GM23338 (cell line): ENCODE results near the gene LCP1. TPM values are rescaled to one million over a fixed set of nuclear protein-coding genes. Genes with fewer than 3 reads are reported as not detected.

Experiments used
- CREB1 ChIP-seq: fragments of 250-450 bp; sonication (Bioruptor Pico); IDR thresholded peaks from 2 replicates; pipeline ENCODE4 v1.5.0; 2020; ENCODE audit warnings: low read depth, mild to moderate bottlenecking, moderate library complexity
- EZH2 ChIP-seq: fragments of 200-600 bp; sonication (generic); IDR thresholded peaks from one replicate; pipeline ENCODE4 v1.8.0; 2017; ENCODE audit warnings: antibody characterized with exemption, mild to moderate bottlenecking, low read depth; ENCODE audit not compliant: unreplicated experiment
- EZH2phosphoT487 ChIP-seq: fragments of 200-600 bp; sonication (generic); IDR thresholded peaks from one replicate; pipeline ENCODE4 v1.8.1; 2018; ENCODE audit warnings: antibody characterized with exemption; ENCODE audit not compliant: unreplicated experiment
- JUNB ChIP-seq: IDR thresholded peaks from one replicate; pipeline ENCODE4 v1.6.1; 2016; ENCODE audit warnings: antibody characterized with exemption; ENCODE audit not compliant: unreplicated experiment
- NANOG ChIP-seq: IDR thresholded peaks from 2 replicates; pipeline ENCODE4 v1.6.1; 2016; ENCODE audit warnings: antibody characterized with exemption, borderline replicate concordance
- POLR2AphosphoS5 ChIP-seq: IDR thresholded peaks from 2 replicates; pipeline ENCODE4 v1.6.1; 2016; ENCODE audit warnings: antibody characterized with exemption, low read depth
- STAT1 ChIP-seq: IDR thresholded peaks from one replicate; pipeline ENCODE4 v1.6.1; 2016; ENCODE audit warnings: antibody characterized with exemption; ENCODE audit not compliant: unreplicated experiment
- ZNF114 ChIP-seq: fragments of 250-450 bp; sonication (Bioruptor Pico); IDR thresholded peaks from 2 replicates; pipeline ENCODE4 v1.5.0; 2020; ENCODE audit warnings: mild to moderate bottlenecking, moderate library complexity
- polyA plus RNA-seq: library from polyadenylated mRNA; unstranded; fragments of >200 nt; fragmentation: Nextera tagmentation; extraction: Ambion mirVana; gene quantifications from 2 replicates; pipeline ENCODE4 v1.2.1, GENCODE V29; 2016
- total RNA-seq: library from RNA; depleted of rRNA; stranded (reverse); fragments of >200 nt; shearing (Covaris generic); gene quantifications from 2 replicates; pipeline ENCODE4 v1.2.3, GENCODE V29; 2014
- TF ChIP-seq, protein P1 (sequence below): fragments of 250-450 bp; sonication (Bioruptor Pico); IDR thresholded peaks from 2 replicates; pipeline ENCODE4 v1.5.0; 2020; ENCODE audit warnings: mild to moderate bottlenecking, moderate library complexity
- TF ChIP-seq, protein P2 (sequence below): IDR thresholded peaks from 2 replicates; pipeline ENCODE4 v1.6.1; 2016; ENCODE audit warnings: antibody characterized with exemption

Gene LCP1
- total and polyA plus RNA-seq, 2 experiments from 2014 or later: 1.9 to 3.4 TPM

DNA sequence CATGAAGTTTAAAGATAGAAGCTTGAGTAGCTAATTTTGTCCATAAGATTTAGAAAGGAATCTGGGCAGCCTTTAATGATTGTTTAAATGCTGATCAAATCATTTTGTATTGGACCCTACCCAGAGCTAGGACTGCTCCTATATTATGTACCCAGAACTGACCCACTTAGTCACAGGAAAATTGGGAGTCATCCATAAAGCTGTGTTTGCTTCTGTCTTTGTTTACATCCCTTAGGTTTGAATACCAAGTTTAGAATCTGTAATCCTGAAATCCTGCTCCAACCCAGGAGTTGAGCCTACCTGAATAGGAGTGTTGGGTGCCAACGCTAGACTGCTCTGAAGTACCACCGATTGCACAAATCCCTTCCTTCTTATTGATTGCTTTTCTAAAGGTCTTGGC lies 23.8 kb downstream of the LCP1 start (continued):
- TF ChIP-seq, protein P1, sequence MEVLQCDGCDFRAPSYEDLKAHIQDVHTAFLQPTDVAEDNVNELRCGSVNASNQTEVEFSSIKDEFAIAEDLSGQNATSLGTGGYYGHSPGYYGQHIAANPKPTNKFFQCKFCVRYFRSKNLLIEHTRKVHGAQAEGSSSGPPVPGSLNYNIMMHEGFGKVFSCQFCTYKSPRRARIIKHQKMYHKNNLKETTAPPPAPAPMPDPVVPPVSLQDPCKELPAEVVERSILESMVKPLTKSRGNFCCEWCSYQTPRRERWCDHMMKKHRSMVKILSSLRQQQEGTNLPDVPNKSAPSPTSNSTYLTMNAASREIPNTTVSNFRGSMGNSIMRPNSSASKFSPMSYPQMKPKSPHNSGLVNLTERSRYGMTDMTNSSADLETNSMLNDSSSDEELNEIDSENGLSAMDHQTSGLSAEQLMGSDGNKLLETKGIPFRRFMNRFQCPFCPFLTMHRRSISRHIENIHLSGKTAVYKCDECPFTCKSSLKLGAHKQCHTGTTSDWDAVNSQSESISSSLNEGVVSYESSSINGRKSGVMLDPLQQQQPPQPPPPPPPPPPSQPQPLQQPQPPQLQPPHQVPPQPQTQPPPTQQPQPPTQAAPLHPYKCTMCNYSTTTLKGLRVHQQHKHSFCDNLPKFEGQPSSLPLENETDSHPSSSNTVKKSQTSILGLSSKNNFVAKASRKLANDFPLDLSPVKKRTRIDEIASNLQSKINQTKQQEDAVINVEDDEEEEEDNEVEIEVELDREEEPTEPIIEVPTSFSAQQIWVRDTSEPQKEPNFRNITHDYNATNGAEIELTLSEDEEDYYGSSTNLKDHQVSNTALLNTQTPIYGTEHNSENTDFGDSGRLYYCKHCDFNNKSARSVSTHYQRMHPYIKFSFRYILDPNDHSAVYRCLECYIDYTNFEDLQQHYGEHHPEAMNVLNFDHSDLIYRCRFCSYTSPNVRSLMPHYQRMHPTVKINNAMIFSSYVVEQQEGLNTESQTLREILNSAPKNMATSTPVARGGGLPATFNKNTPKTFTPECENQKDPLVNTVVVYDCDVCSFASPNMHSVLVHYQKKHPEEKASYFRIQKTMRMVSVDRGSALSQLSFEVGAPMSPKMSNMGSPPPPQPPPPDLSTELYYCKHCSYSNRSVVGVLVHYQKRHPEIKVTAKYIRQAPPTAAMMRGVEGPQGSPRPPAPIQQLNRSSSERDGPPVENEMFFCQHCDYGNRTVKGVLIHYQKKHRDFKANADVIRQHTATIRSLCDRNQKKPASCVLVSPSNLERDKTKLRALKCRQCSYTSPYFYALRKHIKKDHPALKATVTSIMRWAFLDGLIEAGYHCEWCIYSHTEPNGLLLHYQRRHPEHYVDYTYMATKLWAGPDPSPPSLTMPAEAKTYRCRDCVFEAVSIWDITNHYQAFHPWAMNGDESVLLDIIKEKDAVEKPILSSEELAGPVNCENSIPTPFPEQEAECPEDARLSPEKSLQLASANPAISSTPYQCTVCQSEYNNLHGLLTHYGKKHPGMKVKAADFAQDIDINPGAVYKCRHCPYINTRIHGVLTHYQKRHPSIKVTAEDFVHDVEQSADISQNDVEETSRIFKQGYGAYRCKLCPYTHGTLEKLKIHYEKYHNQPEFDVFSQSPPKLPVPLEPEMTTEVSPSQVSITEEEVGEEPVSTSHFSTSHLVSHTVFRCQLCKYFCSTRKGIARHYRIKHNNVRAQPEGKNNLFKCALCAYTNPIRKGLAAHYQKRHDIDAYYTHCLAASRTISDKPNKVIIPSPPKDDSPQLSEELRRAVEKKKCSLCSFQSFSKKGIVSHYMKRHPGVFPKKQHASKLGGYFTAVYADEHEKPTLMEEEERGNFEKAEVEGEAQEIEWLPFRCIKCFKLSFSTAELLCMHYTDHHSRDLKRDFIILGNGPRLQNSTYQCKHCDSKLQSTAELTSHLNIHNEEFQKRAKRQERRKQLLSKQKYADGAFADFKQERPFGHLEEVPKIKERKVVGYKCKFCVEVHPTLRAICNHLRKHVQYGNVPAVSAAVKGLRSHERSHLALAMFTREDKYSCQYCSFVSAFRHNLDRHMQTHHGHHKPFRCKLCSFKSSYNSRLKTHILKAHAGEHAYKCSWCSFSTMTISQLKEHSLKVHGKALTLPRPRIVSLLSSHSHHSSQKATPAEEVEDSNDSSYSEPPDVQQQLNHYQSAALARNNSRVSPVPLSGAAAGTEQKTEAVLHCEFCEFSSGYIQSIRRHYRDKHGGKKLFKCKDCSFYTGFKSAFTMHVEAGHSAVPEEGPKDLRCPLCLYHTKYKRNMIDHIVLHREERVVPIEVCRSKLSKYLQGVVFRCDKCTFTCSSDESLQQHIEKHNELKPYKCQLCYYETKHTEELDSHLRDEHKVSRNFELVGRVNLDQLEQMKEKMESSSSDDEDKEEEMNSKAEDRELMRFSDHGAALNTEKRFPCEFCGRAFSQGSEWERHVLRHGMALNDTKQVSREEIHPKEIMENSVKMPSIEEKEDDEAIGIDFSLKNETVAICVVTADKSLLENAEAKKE: no peak
- TF ChIP-seq NANOG (no peak), ZNF114 (CRISPR knock-in tag) (no peak), POLR2AphosphoS5 (no peak), CREB1 (no peak), EZH2 (no peak), JUNB (no peak), STAT1 (no peak), EZH2phosphoT487 (no peak)
- TF ChIP-seq, protein P2, sequence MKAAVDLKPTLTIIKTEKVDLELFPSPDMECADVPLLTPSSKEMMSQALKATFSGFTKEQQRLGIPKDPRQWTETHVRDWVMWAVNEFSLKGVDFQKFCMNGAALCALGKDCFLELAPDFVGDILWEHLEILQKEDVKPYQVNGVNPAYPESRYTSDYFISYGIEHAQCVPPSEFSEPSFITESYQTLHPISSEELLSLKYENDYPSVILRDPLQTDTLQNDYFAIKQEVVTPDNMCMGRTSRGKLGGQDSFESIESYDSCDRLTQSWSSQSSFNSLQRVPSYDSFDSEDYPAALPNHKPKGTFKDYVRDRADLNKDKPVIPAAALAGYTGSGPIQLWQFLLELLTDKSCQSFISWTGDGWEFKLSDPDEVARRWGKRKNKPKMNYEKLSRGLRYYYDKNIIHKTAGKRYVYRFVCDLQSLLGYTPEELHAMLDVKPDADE: no peak
